ENCODE results near the gene MAOB.

- TF ChIP-seq CTCF (IDR thresholded peaks at IDR 0.05) (no peak), EP300 (IDR thresholded peaks at IDR 0.05) (no peak)
These were observed 10.2 kb upstream of the MAOB start for GRCh38 chrX:43892336-43892870.
